GM18505 (cell line): ENCODE measurements around the gene DENND1C.

ENCODE experiments used
- ATAC-seq: cut with Tn5 transposase; IDR thresholded peaks from one replicate; pipeline ENCODE4 v1.9.1; 2021; ENCODE audit not compliant: unreplicated experiment
- POLR2A ChIP-seq: IDR thresholded peaks from 4 replicates; pipeline ENCODE4 v1.6.1; 2011; ENCODE audit warnings: borderline replicate concordance; ENCODE audit not compliant: insufficient read depth, insufficient read length; ENCODE audit errors: extremely low read depth

DENND1C gene, protein sequence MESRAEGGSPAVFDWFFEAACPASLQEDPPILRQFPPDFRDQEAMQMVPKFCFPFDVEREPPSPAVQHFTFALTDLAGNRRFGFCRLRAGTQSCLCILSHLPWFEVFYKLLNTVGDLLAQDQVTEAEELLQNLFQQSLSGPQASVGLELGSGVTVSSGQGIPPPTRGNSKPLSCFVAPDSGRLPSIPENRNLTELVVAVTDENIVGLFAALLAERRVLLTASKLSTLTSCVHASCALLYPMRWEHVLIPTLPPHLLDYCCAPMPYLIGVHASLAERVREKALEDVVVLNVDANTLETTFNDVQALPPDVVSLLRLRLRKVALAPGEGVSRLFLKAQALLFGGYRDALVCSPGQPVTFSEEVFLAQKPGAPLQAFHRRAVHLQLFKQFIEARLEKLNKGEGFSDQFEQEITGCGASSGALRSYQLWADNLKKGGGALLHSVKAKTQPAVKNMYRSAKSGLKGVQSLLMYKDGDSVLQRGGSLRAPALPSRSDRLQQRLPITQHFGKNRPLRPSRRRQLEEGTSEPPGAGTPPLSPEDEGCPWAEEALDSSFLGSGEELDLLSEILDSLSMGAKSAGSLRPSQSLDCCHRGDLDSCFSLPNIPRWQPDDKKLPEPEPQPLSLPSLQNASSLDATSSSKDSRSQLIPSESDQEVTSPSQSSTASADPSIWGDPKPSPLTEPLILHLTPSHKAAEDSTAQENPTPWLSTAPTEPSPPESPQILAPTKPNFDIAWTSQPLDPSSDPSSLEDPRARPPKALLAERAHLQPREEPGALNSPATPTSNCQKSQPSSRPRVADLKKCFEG

GRCh38 chr19:6481541-6482342 lies at the start of gene DENND1C:
TSS of gene DENND1C (minus strand) at chr19:6481787. CDS start at chr19:6481695, 92 bp downstream.
- TF ChIP-seq POLR2A = peak; percentile 87
- no peak for ATAC-seq

DNA sequence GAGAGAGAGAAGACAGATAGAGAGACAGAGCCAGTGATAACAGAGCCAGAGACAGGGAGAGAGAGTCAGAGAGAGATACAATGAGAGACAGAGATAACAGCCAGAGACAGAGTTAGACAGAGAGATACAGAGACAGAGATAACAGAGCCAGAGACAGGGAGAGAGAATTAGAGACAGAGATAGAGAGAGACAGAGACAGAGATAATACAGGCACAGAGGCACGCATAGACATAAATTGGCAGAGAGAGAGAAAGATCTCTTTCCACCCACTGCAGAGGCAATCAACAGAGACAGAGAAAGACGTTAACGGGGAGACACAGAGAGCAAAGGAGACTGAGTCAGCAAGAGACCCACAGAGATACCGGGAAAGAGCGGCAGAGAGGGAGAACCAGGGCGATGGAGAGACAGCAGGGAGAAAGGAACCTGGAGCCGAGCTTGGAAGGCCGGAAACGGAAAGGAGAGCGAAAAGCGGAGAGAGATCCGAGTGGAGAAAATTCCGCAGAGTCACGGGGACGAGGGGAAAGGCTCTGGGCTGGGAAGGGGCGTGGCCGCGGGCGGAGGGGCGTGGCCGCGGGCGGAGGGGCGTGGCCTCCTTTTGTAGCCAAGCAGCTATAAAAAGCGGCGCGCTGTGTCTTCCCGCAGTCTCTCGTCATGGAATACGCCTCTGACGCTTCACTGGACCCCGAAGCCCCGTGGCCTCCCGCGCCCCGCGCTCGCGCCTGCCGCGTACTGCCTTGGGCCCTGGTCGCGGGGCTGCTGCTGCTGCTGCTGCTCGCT lies 49.0 kb upstream of the DENND1C start, which contains the start of gene TNFSF9:
Gene TNFSF9, plus strand, starts transcription at position 641 of the 777 bp plus-strand sequence. Its CDS starts 11 bp downstream, at position 652.
- peak; percentile 34 for ATAC-seq
- peak; percentile 100 for TF ChIP-seq POLR2A

DNA sequence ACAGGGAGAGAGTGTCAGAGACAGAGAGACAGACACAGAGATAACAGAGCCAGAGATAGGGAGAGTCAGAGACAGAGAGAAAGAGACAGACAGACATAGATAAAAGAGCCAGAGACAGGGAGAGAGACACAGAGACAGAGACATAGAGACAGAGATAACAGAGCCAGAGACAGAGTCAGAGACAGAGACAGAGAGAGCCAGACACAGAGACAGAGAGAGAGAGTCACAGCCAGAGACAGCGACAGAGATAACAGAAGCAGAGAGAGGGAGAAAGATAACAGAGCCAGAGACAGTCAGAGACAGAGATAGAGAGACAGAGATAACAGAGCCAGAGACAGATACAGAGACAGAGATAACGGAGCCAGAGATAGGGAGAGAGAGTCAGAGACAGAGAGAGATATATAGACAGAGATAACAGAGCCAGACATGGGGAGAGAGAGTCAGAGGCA lies 48.4 kb upstream of the DENND1C start:
- ATAC-seq = no peak
- TF ChIP-seq POLR2A = no peak

DNA sequence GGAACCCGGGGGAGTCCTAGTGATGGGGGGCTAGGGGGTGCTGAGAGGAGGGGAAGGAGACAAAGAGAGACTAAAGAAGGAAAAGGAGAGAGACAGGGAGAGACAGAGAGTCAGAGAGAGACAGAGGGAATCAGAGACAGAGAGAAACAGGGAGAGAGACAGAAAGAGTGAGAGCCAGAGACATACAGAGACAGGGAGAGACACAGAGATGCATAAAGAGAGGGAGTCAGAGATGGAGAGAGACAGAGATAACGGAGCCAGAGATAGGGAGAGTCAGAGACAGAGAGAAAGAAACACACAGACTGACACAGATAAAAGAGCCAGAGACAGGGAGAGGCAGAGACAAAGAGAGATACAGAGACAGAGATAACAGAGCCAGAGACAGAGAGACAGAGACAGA lies 47.8 kb upstream of the DENND1C start:
- TF ChIP-seq POLR2A = no peak
- ATAC-seq = no peak

DNA sequence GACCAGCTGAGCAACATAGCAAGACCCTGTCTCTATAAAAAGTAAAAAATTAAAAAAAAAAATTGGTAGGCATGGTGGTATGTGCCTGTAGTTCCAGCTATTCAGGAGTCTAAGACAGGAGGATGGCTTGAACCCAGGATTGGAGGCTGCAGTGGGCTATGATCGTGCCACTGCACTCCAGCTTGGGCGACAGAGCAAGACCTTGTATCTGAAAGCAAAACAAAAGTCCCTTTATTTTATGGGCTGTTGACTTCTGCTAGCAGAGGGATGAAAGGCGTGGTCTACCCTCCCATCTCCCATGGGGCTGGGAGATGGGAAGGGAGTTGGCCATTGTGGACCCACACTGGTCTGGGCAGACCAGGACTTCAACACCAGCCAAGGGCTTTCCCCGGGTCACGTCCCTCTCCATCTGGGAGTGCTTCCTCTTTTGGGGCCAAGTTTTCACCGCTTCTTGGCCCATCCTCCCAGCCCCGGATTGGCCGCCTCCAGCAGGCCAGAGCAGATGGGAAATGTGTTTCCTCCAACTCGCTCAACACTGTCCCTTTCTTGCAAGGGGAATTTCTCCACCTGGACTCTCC lies 47.0 kb upstream of the DENND1C start:
- peak; percentile 0 for ATAC-seq
- TF ChIP-seq POLR2A = peak; percentile 16

- peak; percentile 40 for ATAC-seq
- peak; percentile 55 for TF ChIP-seq POLR2A
Measured at GRCh38 chr19:6527893-6528543, 46.4 kb upstream of the DENND1C start.

DNA sequence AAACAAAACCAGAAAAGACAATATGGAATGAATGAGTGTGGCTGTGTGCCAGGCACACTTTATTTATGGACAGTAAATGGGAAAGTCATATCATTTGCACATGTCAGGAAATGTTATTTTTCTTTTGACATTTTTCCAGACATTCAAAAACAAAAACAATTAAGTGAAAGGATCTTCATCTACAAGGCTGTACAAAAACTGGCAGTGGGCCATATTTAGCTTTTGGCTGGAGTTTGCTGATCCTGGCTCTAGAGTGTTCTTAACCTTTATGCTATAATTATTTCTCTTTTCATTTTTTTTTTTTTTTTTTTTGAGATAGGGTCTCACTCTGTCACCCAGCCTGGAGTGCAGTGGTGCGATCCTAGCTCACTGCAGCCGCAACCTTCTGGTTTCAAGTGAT lies 42.7 kb upstream of the DENND1C start:
- TF ChIP-seq POLR2A = no peak
- ATAC-seq = no peak

GRCh38 chr19:6522712-6523111 lies 41.1 kb upstream of the DENND1C start:
- TF ChIP-seq POLR2A = no peak
- ATAC-seq = no peak

DNA sequence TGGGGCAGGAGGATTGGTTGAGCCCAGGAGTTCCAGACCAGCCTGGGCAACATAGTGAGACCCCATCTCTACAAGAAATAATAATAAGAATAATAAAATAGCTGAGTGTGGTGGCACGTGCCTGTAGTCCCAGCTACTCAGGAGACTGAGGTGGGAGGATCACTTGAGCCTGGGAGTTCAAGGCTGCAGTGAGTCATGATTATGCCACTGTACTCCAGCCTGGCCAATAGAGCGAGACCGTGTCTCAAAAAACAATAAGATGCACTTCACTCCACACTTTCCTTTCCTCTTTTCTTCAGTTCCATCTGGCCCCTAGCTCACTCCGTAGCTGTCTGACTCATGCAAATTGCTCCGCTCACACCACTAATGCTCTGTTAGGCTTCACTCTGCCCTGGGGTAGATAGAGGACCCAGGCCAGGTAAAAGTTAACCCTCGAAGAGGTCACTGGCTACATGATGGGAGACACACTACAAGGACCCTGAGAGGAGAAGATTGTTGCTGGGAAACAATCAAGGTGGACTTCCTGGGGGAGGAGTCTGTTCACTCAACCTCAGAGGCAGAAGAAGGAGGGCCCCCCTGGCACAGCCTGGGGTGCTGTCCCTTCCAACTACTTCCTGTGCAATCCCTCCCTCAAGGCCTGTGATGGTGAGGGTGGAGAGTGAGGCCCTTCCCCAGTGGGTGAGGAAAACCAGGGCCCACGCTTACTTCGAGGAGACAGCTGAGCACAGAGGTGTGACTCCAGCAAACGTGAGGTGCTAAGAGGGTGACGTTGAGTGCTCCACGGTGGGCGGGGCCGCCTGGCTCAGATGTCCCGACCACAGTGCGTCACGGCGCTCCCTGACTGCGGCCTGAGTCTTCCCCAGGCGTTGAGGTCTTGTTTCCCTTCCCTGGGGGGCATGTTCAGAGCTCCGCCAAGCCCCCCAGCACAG lies 40.4 kb upstream of the DENND1C start:
- TF ChIP-seq POLR2A = peak; percentile 51
- ATAC-seq = peak; percentile 44

GRCh38 chr19:6519289-6519688 lies 37.7 kb upstream of the DENND1C start:
- ATAC-seq = no peak
- TF ChIP-seq POLR2A = no peak
